GM21825 (cell line): ENCODE data around the gene ZNRD2.
"Not testable (repeated sequence)": the region's sequence is repeated elsewhere in the genome, so short reads cannot be mapped to it uniquely, and the experiment has no call there.

ENCODE experiments used
- ATAC-seq: cut with Tn5 transposase; IDR thresholded peaks from one replicate; pipeline ENCODE4 v1.9.1; 2021; ENCODE audit warnings: mild to moderate bottlenecking, moderate library complexity; ENCODE audit not compliant: unreplicated experiment

The ZNRD2 gene

GRCh38 chr11:65569973-65570918, at the start of gene ZNRD2:
ZNRD2 (plus strand) TSS chr11:65570477; CDS start chr11:65570492, 15 bp downstream.
- peak; percentile 57 for ATAC-seq

DNA sequence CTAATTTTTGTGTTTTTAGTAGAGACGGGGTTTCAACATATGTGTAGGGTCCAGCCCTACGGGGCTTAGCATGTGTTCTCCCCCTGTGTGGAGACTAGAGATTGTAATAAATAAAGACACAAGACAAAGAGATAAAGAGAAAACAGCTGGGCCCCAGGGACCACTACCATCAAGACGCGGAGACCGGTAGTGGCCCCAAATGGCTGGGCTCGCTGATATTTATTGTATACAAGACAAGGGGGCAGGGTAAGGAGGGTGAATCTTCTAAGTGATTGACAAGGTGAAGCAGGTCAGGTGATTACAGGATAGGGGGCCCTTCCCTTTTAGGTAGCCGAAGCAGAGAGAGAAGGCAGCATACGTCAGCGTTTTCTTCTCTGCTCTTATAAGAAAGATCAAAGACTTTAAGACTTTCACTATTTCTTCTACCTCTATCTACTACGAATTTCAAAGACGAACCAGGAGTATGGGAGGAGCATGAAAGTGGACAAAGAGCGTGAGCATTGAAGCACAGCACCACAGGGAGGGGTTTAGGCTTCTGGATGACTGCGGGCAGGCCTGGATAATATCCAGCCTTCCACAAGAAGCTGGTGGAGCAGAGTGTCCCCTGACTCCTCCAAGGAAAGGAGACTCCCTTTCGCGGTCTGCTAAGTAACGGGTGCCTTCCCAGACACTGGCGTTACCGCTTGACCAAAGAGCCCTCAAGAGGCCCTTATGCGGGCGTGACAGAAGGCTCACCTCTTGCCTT, 48.3 kb upstream of the ZNRD2 start:
- not testable (repeated sequence) for ATAC-seq

DNA sequence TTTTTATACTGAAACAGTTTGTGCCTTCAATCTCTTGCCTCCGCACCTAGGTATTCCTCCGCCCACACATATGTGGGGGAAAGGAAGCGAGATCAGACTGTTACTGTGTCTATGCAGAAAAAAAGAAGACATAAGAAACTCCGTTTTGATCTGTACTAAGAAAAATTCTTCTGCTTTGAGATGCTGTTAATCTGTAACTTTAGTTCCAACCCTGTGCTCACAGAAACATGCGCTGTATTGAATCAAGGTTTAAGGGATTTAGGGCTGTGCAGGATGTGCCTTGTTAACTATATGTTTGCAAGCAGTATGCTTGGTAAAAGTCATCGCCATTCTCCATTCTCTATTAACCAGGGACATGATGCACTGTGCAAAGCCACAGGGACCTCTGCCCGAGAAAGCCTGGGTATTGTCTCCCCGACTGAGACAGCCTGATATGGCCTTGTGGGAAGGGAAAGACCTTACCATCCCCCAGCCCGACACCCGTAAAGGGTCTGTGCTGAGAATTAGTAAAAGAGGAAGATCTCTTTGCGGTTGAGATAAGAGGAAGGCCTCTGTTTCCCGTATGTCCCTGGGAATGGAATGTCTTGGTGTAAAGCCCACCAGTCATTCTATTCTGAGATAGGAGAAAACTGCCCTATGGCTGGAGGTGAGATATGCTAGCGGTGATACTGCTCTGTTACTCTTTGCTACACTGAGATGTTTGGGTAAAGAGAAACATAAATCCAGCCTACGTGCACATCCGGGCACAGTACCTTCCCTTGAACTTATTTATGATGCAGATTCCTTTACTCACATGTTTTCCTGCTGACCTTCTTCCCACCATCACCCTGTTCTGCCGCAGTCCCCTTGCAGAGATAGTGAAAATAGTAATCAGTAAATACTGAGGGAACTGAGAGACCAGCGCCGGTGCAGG, 47.3 kb upstream of the ZNRD2 start:
- ATAC-seq: not testable (repeated sequence)

GRCh38 chr11:65523631-65523968, 46.7 kb upstream of the ZNRD2 start:
- ATAC-seq: not testable (repeated sequence)

- no peak for ATAC-seq
These were observed 46.1 kb upstream of the ZNRD2 start for GRCh38 chr11:65524014-65524740.

- peak; percentile 53 for ATAC-seq
These were observed 45.3 kb upstream of the ZNRD2 start, which contains the start of gene SCYL1 for GRCh38 chr11:65524741-65525545. SCYL1 (plus strand) TSS chr11:65525083; CDS start chr11:65525154, 71 bp downstream.

DNA sequence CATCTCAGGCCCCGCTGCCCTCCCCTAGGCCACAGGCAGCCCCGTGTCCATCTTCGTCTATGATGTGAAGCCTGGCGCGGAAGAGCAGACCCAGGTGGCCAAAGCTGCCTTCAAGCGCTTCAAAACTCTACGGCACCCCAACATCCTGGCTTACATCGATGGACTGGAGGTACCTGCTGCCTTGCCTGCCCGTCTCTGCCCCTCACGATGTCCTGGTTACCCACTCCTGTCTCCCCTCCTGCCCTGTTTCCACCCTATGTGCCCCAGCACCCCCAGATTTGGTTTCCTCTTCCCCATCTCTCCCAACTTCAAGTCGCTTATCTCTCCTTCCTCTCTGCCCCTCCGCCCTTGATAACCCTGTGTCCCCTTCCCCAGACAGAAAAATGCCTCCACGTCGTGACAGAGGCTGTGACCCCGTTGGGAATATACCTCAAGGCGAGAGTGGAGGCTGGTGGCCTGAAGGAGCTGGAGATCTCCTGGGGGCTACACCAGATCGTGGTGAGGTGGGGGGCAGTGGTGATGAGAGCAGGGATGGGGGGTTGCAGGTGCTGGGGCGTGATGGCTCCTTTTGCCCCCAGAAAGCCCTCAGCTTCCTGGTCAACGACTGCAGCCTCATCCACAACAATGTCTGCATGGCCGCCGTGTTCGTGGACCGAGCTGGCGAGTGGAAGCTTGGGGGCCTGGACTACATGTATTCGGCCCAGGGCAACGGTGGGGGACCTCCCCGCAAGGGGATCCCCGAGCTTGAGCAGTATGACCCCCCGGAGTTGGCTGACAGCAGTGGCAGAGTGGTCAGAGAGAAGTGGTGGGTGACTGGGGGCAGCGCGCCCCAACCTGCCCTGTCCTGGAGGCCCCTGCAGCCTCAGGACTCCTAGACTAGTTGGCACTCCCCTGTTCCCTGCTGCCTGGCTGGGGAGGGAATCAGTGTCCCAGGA, 44.5 kb upstream of the ZNRD2 start:
- ATAC-seq: no peak

- no peak for ATAC-seq
These were observed 43.5 kb upstream of the ZNRD2 start for GRCh38 chr11:65526744-65527143.

DNA sequence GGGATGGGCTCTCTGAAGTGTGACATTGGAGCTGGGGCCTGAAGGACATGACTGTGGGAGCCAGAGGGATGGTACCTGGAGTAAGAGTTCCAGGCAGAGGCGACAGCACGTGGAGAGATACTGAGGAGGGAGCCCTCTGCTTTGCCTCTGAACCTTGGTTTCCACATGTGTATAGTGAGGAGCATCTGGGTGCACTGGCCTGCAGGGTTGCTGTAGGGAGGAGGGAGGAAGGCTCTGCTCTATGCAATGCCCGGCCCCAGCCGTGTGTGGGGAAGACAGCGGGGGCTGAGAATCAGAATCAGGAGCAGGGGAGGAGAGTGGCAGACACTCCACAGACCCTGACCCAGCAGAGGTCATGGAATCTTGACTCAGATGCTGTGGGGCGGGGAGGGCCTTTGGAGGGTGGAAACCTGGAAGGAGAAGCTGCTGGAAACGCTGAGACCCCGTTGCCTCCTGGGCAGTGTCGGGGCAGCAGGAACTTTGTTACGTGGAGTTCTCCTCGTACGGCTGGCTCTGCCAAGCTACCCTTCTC, 41.4 kb upstream of the ZNRD2 start:
- no peak for ATAC-seq

DNA sequence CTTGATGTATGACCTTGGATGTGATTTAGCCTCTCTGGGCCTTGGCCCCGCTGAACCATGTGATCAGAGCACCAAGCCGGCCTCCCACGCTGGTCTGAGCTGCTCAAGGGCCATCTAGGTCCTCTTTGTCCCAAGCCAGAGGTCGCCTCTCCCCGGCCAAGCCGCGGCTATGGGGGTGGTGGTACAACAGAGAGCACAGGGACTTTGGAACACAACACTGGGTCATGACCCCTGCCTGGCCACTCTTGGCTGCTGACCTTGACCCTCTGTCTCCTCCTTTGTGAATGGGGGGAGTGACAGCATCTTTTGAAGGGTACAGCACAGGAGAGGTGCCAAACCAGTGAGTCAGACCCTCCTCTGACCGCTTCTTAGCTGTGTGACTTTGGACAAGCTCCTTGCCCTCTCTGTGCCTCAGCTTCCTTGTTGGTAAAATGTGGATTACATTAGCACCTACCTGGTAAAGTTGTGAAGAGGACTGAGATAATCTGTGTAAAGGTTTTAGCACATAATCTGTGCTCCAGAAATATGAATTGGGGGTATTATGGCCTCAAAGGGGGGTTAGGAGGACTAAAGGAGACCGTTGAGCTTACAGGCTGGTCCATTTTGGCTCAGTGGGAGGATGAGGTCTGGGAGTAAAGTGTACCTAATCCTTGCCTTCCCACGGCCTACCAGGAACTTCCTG, 40.7 kb upstream of the ZNRD2 start:
- no peak for ATAC-seq

DNA sequence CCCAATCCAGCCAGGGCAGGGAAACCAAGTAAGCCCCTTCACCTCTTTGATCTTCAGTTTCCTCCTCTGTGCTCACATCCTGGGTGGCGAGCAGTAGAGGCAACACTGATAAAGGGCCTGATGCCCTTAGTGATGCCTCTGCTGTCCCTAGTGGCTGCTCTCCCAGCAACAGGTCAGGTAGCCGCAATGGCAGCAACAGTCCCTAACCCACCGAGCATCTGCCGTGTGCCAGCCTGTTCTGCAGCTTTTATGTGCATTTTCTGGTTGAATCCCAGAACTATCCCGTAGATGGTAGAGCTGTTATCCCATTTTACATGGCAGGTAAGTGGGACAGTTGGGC, 40.1 kb upstream of the ZNRD2 start:
- ATAC-seq: no peak

DNA sequence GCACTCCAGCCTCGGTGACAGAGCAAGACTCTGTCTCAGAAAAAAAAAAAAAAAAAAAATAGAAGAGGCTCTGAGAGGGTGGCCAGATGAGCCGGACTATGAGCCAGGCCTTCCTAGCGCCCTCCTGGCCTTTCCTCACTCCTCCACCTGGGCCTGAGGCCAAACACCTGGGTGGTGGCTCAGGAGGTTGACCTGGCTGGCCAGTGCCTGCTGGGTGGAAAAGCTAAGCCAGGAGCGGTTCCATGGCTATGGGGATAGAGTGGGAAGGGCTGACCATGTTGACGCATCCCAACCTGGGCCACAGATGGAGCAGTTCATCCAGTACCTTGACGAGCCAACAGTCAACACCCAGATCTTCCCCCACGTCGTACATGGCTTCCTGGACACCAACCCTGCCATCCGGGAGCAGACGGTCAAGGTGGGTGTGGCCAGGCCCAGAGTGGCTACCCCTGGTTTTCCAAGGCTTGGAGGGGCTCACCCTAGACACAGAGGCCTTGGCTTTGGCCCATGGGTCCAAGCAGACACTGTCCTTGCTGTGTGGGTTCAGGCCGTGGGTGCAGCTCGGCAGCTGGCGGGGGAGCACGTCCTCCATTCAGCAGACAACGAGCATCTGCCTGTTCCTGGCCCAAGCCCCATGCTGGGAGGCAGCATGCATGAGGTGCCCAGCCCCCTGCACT, 37.8 kb upstream of the ZNRD2 start:
- ATAC-seq: no peak

GRCh38 chr11:65535102-65535501, 35.2 kb upstream of the ZNRD2 start:
- no peak for ATAC-seq

DNA sequence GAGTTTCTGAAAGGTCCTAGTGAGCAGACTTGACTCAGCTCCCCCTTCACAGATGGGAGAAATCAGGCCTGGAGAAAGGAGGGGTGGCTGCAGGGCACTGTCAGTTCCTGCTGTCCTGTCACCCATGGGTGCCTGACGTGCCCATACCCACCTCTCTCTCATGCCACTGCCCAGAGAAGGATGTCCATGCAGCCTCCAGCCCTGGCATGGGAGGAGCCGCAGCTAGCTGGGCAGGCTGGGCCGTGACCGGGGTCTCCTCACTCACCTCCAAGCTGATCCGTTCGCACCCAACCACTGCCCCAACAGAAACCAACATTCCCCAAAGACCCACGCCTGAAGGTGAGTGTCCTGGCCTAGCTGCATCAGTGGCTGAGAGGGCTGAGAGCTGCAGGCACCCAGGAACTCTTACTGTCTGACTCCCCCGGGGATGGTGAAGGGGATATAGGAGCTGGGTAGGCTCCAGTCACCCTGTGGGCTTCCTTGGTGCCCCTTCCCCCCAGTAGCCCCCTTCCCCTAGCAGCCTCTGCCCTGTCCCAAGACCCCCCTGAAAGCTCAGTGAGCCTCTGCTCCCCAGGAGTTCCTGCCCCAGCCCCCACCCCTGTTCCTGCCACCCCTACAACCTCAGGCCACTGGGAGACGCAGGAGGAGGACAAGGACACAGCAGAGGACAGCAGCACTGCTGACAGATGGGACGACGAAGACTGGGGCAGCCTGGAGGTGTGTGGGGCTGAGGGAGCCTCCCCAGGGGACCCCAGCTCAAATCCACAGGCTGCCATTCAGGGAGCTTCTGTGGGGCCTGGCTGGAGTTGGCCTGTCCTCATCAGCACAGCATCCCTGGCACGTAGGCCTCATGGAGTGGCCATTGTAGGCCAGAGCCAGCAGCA, 33.6 kb upstream of the ZNRD2 start:
- no peak for ATAC-seq

DNA sequence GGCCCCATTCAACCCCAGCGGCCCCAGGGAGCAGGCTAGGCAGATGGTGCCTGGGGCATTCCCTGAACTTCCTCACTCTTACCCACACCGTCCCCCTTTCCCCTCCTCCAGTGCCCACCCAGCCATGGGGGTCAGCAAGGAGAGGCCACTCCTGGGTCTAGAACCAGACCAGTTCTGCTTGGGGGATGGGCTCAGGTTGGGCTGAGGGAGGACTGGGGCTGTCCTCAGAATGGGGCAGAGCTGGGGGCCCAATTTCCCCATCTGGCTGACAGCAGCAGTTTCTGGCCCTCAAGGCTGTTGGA, 33.0 kb upstream of the ZNRD2 start:
- ATAC-seq: no peak

DNA sequence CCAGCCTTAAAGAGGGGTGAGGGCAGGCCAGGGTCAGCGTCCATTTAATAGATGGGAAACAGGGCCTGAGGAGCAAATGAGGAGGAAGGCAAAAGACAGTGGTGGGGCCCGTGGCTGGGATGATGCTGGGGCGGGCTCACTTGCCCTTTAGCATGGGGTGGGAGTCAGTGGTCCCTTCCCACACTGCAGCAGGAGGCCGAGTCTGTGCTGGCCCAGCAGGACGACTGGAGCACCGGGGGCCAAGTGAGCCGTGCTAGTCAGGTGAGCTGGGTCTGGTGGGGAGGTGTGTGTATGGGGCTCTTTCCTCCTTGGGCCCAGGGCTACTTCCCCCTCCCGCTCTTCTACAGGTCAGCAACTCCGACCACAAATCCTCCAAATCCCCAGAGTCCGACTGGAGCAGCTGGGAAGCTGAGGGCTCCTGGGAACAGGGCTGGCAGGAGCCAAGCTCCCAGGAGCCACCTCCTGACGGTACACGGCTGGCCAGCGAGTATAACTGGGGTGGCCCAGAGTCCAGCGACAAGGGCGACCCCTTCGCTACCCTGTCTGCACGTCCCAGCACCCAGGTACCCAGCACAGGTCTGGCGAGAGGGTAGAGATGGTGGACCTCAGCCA, 32.6 kb upstream of the ZNRD2 start:
- no peak for ATAC-seq
